Fibroblast of the aortic adventitia (primary cell): ENCODE results near the gene SWT1. TPM values are rescaled to one million over a fixed set of nuclear protein-coding genes. Genes with fewer than 3 reads are reported as not detected.
A peak's percentile ranks its signal among the peaks of the same experiment; 100 is the strongest.
"Not testable (repeated sequence)": the region's sequence is repeated elsewhere in the genome, so short reads cannot be mapped to it uniquely, and the experiment has no call there.

Source experiments
- DNase-seq: peaks from one replicate; pipeline ENCODE4 v3.0.0-alpha.2; 2010; ENCODE audit warnings: low read depth
- H3K4me3 ChIP-seq: 2 replicates; pipeline ENCODE4 v1.5.1; 2011; ENCODE audit warnings: low read depth, mild to moderate bottlenecking, control low read depth, low read length, moderate library complexity
- CTCF ChIP-seq: IDR thresholded peaks from 2 replicates; pipeline ENCODE4 v1.5.1; 2011; ENCODE audit warnings: mild to moderate bottlenecking, low read length, control low read depth, inconsistent platforms; ENCODE audit not compliant: insufficient read depth
- total RNA-seq: library from RNA; depleted of rRNA; stranded (reverse); fragments of >200 nt; gene quantifications from 2 replicates; pipeline ENCODE4 v1.2.3, GENCODE V29; 2012; ENCODE audit warnings: low replicate concordance

SWT1 gene
- total RNA-seq, 1 donor, result 8.1 TPM

GRCh38 chr1:185166106-185166505, 9.1 kb downstream of the SWT1 start:
- no peak overlapping the region for H3K4me3 ChIP-seq
- no peak for TF ChIP-seq CTCF
- no peak for DNase-seq

DNA sequence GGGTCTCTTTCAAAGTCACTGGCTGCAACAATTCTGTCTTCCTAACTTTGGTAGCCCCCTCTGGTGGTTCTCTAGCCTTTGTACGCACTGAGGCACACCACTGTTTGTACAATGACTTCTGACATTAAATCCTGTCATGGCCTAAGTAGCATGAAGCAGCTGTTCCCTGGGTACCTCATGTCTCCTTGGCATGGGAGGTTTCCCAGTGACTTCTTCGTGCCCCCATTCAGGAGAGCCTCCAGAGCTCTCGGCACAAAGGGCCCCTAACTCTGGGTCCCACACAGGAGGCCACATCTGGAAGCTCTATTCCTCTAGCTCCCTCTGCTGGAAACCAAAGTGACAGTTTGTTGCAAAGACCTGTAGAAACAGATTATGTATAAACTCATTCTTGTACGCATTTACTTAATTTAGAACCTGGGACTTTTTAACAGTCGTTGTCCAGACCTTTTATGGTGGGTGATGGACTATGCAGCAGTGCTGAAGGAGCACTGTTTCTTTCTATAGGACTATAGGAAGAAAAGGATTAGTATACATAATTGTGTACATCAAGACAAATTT, 13.4 kb downstream of the SWT1 start:
- H3K4me3 ChIP-seq, result no peak overlapping the region
- DNase-seq, result peak; percentile 74
- peak; percentile 78 for TF ChIP-seq CTCF

DNA sequence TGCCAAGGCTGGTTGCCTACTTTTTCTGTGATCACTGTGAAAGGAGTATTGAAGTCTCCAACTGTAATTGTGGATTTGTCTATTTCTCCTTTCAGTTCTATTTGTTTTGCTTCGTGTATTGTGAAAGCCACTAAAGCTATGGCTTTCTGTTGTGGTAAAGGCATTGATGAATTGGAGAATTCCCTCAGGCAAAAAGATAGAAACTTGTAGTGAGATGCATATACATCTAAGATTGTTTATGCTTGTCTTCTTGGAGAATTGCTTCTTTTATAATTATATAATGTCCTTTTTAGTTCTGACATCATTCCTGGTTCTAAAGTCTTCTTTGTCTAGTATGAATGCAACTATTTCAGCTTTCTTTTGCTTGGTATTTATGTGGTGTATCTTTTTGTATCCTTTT, 36.8 kb downstream of the SWT1 start:
- H3K4me3 ChIP-seq, result no peak overlapping the region
- DNase-seq, result no peak
- TF ChIP-seq CTCF, result no peak

GRCh38 chr1:185198712-185199111, 41.7 kb downstream of the SWT1 start:
- not testable (repeated sequence) for H3K4me3 ChIP-seq, DNase-seq

GRCh38 chr1:185200889-185201288, 43.9 kb downstream of the SWT1 start:
- no peak for TF ChIP-seq CTCF
- no peak for DNase-seq
- H3K4me3 ChIP-seq, result no peak overlapping the region

- DNase-seq, result no peak
- TF ChIP-seq CTCF, result no peak
- no peak overlapping the region for H3K4me3 ChIP-seq
Observed at GRCh38 chr1:185207170-185207569, 50.2 kb downstream of the SWT1 start.

DNA sequence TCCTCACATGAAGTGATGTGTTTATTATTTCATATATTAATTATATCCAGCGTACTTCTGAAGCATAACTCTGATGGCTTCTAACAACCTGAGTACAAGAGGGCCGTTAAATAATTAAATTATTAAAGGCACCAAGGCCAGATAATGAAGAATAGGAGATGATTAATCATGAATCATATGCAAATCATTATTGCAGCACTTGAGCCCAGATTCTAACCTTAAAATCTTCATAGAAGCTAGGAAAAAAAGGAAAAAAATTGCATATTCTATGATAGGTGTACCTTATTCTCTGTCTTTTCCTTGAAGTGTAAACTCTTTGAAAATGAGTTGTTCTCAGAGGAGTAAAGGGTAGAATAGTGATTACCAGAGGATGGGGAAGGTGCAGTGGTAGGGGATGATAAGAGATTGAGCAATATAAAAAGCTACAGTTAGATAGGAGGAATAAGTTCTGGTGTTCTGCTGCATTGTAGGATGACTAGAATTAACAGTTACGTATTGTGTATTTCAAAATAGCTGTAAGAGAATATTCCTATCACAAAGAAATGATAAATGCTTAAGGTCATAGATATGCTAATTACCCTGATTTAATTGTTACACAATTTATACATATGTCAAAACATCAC, 51.1 kb downstream of the SWT1 start:
- TF ChIP-seq CTCF, result no peak
- DNase-seq, result no peak
- H3K4me3 ChIP-seq, result no peak overlapping the region
